ENCODE results near the gene GHRL.

DNA sequence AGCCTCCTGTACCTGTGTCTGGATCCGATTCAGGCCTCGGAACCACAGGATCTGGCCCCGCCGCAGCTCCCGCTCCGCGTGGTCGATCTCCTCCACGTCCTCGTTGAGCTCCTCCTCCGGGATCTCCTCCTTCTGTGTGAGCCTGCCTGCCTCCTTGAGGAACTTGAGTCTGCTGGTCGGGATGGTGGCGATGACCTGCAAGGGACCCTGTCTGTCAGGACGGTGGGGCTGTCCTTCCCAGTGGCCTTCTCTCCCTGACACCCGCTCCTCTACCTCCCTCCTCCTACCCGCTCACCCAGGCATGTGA lies 45.4 kb upstream of the GHRL start:
- TF ChIP-seq POLR2A (IDR thresholded peaks at IDR 0.05) = no peak
- TF ChIP-seq, protein P1, sequence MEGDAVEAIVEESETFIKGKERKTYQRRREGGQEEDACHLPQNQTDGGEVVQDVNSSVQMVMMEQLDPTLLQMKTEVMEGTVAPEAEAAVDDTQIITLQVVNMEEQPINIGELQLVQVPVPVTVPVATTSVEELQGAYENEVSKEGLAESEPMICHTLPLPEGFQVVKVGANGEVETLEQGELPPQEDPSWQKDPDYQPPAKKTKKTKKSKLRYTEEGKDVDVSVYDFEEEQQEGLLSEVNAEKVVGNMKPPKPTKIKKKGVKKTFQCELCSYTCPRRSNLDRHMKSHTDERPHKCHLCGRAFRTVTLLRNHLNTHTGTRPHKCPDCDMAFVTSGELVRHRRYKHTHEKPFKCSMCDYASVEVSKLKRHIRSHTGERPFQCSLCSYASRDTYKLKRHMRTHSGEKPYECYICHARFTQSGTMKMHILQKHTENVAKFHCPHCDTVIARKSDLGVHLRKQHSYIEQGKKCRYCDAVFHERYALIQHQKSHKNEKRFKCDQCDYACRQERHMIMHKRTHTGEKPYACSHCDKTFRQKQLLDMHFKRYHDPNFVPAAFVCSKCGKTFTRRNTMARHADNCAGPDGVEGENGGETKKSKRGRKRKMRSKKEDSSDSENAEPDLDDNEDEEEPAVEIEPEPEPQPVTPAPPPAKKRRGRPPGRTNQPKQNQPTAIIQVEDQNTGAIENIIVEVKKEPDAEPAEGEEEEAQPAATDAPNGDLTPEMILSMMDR (IDR thresholded peaks at IDR 0.05) = no peak

Measured in body of pancreas (tissue), 4 donors.